Measurements from ENCODE around the gene WRAP73. TPM values are rescaled to one million over a fixed set of nuclear protein-coding genes. Genes with fewer than 3 reads are reported as not detected.
"Not testable (repeated sequence)": the region's sequence is repeated elsewhere in the genome, so short reads cannot be mapped to it uniquely, and the experiment has no call there.

The WRAP73 gene
- total and polyA plus RNA-seq, 2 experiments from 2014 or later = 16.9 to 20.2 TPM

GRCh38 chr1:3590139-3590763, 59.7 kb downstream of the WRAP73 start:
- Histone ChIP-seq H3F3A (ENCODE audit: insufficient read depth) (no peaks in the 10 kb centered on the region), H3K27me3 (replicated peaks; ENCODE audit: insufficient read depth) (no peaks in the 10 kb centered on the region; the same call in 1 of the 2 replicates), H3K4me3 (no peak overlapping the region), H3K79me2 (ENCODE audit: insufficient read depth) (no peaks in the 10 kb centered on the region), H4K20me1 (ENCODE audit: insufficient read depth) (no peaks in the 10 kb centered on the region), H3K9me3 (ENCODE audit: low read depth) (no peaks in the 10 kb centered on the region), H3K4me1 (ENCODE audit: insufficient read depth) (no peaks in the 10 kb centered on the region), H2AFZ (no peak overlapping the region), H3K9ac (no peak overlapping the region), H3K4me2 (ENCODE audit: unreplicated experiment) (no peak overlapping the region), H3K27ac (no peak overlapping the region), H3K36me3 (ENCODE audit: low read depth) (no peaks in the 10 kb centered on the region), H3K9me2 (ENCODE audit: insufficient read depth) (no peaks in the 10 kb centered on the region)
- DNase-seq = no peak
- WGBS, 2 experiments (ENCODE audit: low coverage in 1 of 2, low lambda C conversion rate in 2 of 2, missing lambda C conversion rate in 2 of 2) = 73 to 78% methylated on average over 27 of the region's 27 CpGs
- in situ Hi-C loops (cut with MboI) = no loop called here
- TF ChIP-seq EZH2 (IDR thresholded peaks at IDR 0.05; ENCODE audit: insufficient read depth, poor library complexity, severe bottlenecking) (no peak), EZH2phosphoT487 (IDR thresholded peaks at IDR 0.05; ENCODE audit: insufficient read depth, low read depth) (no peak)

DNA sequence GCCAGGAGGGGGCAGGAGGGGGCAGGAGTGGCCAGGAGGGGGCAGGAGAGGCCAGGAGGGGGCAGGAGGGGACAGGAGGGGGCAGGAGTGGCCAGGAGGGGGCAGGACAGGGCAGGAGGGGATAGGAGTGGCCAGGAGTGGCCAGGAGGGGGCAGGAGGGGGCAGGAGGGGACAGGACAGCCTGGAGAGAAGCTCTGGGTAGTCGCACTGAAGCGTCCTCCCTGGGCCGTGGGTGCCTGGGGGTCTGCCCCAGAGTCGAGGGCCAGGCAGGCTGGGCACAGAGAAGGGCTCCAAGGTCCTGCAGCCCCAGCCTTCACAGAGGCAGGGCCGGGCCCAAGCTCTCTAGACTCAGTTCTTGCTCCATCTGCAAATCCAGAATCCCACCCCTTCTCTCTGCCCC, 61.5 kb downstream of the WRAP73 start:
- no peak overlapping the region for H3K4me2 ChIP-seq (ENCODE audit: unreplicated experiment)
- H3K9ac ChIP-seq = no peak overlapping the region
- H3K27me3 ChIP-seq (replicated peaks; ENCODE audit: insufficient read depth) = no peaks in the 10 kb centered on the region; the same call in 1 of the 2 replicates
- H3K79me2 ChIP-seq (ENCODE audit: insufficient read depth) = no peaks in the 10 kb centered on the region
- TF ChIP-seq EZH2phosphoT487 (IDR thresholded peaks at IDR 0.05; ENCODE audit: insufficient read depth, low read depth) = no peak
- TF ChIP-seq EZH2 (IDR thresholded peaks at IDR 0.05; ENCODE audit: insufficient read depth, poor library complexity, severe bottlenecking) = no peak
- no peaks in the 10 kb centered on the region for H3K9me2 ChIP-seq (ENCODE audit: insufficient read depth)
- H3K4me1 ChIP-seq (ENCODE audit: insufficient read depth) = no peaks in the 10 kb centered on the region
- in situ Hi-C loops (cut with MboI) = no loop called here
- no peak overlapping the region for H3K27ac ChIP-seq
- no peak overlapping the region for H3K4me3 ChIP-seq
- H3F3A ChIP-seq (ENCODE audit: insufficient read depth) = no peaks in the 10 kb centered on the region
- no peaks in the 10 kb centered on the region for H4K20me1 ChIP-seq (ENCODE audit: insufficient read depth)
- 84 to 100% methylated on average over 1 to 5 of the region's 5 CpGs for WGBS, 2 experiments (ENCODE audit: low coverage in 1 of 2, low lambda C conversion rate in 2 of 2, missing lambda C conversion rate in 2 of 2)
- no peak for DNase-seq
- no peaks in the 10 kb centered on the region for H3K36me3 ChIP-seq (ENCODE audit: low read depth)
- no peaks in the 10 kb centered on the region for H3K9me3 ChIP-seq (ENCODE audit: low read depth)
- no peak overlapping the region for H2AFZ ChIP-seq

GRCh38 chr1:3586986-3587759, 62.7 kb downstream of the WRAP73 start:
- H3K79me2 ChIP-seq (ENCODE audit: insufficient read depth) = no peaks in the 10 kb centered on the region
- 83% methylated on average over 24 of the region's 24 CpGs for WGBS, 2 experiments (ENCODE audit: low coverage in 1 of 2, low lambda C conversion rate in 2 of 2, missing lambda C conversion rate in 2 of 2)
- no peaks in the 10 kb centered on the region for H3F3A ChIP-seq (ENCODE audit: insufficient read depth)
- no peak overlapping the region for H3K4me3 ChIP-seq
- in situ Hi-C loops (cut with MboI) = no loop called here
- H4K20me1 ChIP-seq (ENCODE audit: insufficient read depth) = no peaks in the 10 kb centered on the region
- no peaks in the 10 kb centered on the region; the same call in 1 of the 2 replicates for H3K27me3 ChIP-seq (replicated peaks; ENCODE audit: insufficient read depth)
- TF ChIP-seq EZH2phosphoT487 (IDR thresholded peaks at IDR 0.05; ENCODE audit: insufficient read depth, low read depth) = no peak
- no peak for TF ChIP-seq EZH2 (IDR thresholded peaks at IDR 0.05; ENCODE audit: insufficient read depth, poor library complexity, severe bottlenecking)
- H3K27ac ChIP-seq = no peak overlapping the region
- no peaks in the 10 kb centered on the region for H3K9me2 ChIP-seq (ENCODE audit: insufficient read depth)
- H3K36me3 ChIP-seq (ENCODE audit: low read depth) = no peaks in the 10 kb centered on the region
- H3K4me1 ChIP-seq (ENCODE audit: insufficient read depth) = no peaks in the 10 kb centered on the region
- H3K4me2 ChIP-seq (ENCODE audit: unreplicated experiment) = no peak overlapping the region
- no peak overlapping the region for H3K9ac ChIP-seq
- H3K9me3 ChIP-seq (ENCODE audit: low read depth) = no peaks in the 10 kb centered on the region
- DNase-seq = no peak
- H2AFZ ChIP-seq = no peak overlapping the region

GRCh38 chr1:3585940-3586568, 63.8 kb downstream of the WRAP73 start:
- no peaks in the 10 kb centered on the region for H3K79me2 ChIP-seq (ENCODE audit: insufficient read depth)
- H3K4me1 ChIP-seq (ENCODE audit: insufficient read depth) = no peaks in the 10 kb centered on the region
- WGBS, 2 experiments (ENCODE audit: low coverage in 1 of 2, low lambda C conversion rate in 2 of 2, missing lambda C conversion rate in 2 of 2) = 69 to 73% methylated on average over 19 of the region's 19 CpGs
- H3K4me2 ChIP-seq (ENCODE audit: unreplicated experiment) = no peak overlapping the region
- H3K36me3 ChIP-seq (ENCODE audit: low read depth) = no peaks in the 10 kb centered on the region
- no peak overlapping the region for H3K4me3 ChIP-seq
- H3K9ac ChIP-seq = no peak overlapping the region
- in situ Hi-C loops (cut with MboI) = no loop called here
- no peaks in the 10 kb centered on the region for H3K9me2 ChIP-seq (ENCODE audit: insufficient read depth)
- no peaks in the 10 kb centered on the region for H3F3A ChIP-seq (ENCODE audit: insufficient read depth)
- no peak for DNase-seq
- no peak overlapping the region for H3K27ac ChIP-seq
- no peak overlapping the region for H2AFZ ChIP-seq
- no peaks in the 10 kb centered on the region; the same call in 1 of the 2 replicates for H3K27me3 ChIP-seq (replicated peaks; ENCODE audit: insufficient read depth)
- H3K9me3 ChIP-seq (ENCODE audit: low read depth) = no peaks in the 10 kb centered on the region
- H4K20me1 ChIP-seq (ENCODE audit: insufficient read depth) = no peaks in the 10 kb centered on the region
- TF ChIP-seq EZH2 (IDR thresholded peaks at IDR 0.05; ENCODE audit: insufficient read depth, poor library complexity, severe bottlenecking) (no peak), EZH2phosphoT487 (IDR thresholded peaks at IDR 0.05; ENCODE audit: insufficient read depth, low read depth) (no peak)

DNA sequence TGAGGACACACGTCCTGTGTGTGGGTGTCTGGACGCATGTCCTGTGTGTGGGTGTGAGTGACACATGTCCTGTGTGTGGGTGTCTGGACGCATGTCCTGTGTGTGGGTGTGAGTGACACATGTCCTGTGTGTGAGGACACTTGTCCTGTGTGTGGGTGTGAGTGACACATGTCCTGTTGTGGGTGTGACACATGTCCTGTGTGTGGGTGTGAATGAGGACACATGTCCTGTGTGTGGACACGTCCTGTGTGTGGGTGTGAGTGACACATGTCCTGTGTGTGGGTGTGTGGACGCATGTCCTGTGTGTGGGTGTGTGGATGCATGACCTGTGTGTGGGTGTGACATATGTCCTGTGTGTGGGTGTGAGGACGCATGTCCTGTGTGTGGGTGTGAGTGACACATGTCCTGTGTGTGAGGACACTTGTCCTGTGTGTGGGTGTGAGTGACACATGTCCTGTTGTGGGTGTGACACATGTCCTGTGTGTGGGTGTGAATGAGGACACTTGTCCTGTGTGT, 64.5 kb downstream of the WRAP73 start:
- H3K27ac ChIP-seq; H3K9me3 ChIP-seq (ENCODE audit: low read depth); H3K27me3 ChIP-seq (replicated peaks; ENCODE audit: insufficient read depth); H2AFZ ChIP-seq; H3K36me3 ChIP-seq (ENCODE audit: low read depth); H4K20me1 ChIP-seq (ENCODE audit: insufficient read depth); H3F3A ChIP-seq (ENCODE audit: insufficient read depth); H3K79me2 ChIP-seq (ENCODE audit: insufficient read depth); H3K4me1 ChIP-seq (ENCODE audit: insufficient read depth); H3K9ac ChIP-seq; DNase-seq; H3K4me3 ChIP-seq; in situ Hi-C loops (cut with MboI); H3K9me2 ChIP-seq (ENCODE audit: insufficient read depth); H3K4me2 ChIP-seq (ENCODE audit: unreplicated experiment): not testable (repeated sequence)
- 58 to 76% methylated on average over 3 to 6 of the region's 6 CpGs for WGBS, 2 experiments (ENCODE audit: low coverage in 1 of 2, low lambda C conversion rate in 2 of 2, missing lambda C conversion rate in 2 of 2)

Data from GM23248 (cell line).